Loucy (cell line): ENCODE measurements around the gene FGFR3.

Source experiments
- H2AFZ ChIP-seq: fragments of 200-600 bp; sonication (generic); 2 replicates; pipeline ENCODE4 v1.6.0; 2016; ENCODE audit warnings: antibody characterized with exemption, mild to moderate bottlenecking, low read length, moderate library complexity
- H3F3A ChIP-seq: fragments of 200-600 bp; 2 replicates; pipeline ENCODE4 v1.6.0; 2016; ENCODE audit warnings: antibody characterized with exemption, low read depth, mild to moderate bottlenecking
- H3K27me3 ChIP-seq: fragments of 200-600 bp; sonication (generic); 2 replicates; pipeline ENCODE4 v1.6.1; 2014; ENCODE audit warnings: low read length, mild to moderate bottlenecking; ENCODE audit not compliant: insufficient read depth, poor library complexity, severe bottlenecking
- H3K36me3 ChIP-seq: fragments of 200-600 bp; sonication (generic); 2 replicates; pipeline ENCODE4 v1.6.1; 2016; ENCODE audit warnings: low read length; ENCODE audit not compliant: insufficient read depth
- H3K4me1 ChIP-seq: fragments of 200-600 bp; sonication (generic); 2 replicates; pipeline ENCODE4 v1.5.1; 2014; ENCODE audit warnings: low read length, mild to moderate bottlenecking; ENCODE audit not compliant: insufficient read depth, poor library complexity, severe bottlenecking
- H3K4me2 ChIP-seq: fragments of 200-600 bp; sonication (generic); 2 replicates; pipeline ENCODE4 v1.6.0; 2014; ENCODE audit warnings: antibody characterized with exemption, low read length, low read depth, mild to moderate bottlenecking; ENCODE audit not compliant: poor library complexity, severe bottlenecking
- H3K4me3 ChIP-seq: fragments of 200-600 bp; sonication (generic); 2 replicates; pipeline ENCODE4 v1.5.1; 2014; ENCODE audit warnings: low read length, mild to moderate bottlenecking, mixed read lengths; ENCODE audit not compliant: poor library complexity, severe bottlenecking
- H3K79me2 ChIP-seq: fragments of 200-600 bp; sonication (generic); 2 replicates; pipeline ENCODE4 v1.6.1; 2014; ENCODE audit warnings: low read length; ENCODE audit not compliant: insufficient read depth
- H3K9ac ChIP-seq: fragments of 200-600 bp; sonication (generic); 2 replicates; pipeline ENCODE4 v1.6.0; 2014; ENCODE audit warnings: mild to moderate bottlenecking, low read depth, low read length, moderate library complexity; ENCODE audit not compliant: poor library complexity, severe bottlenecking
- H3K9me2 ChIP-seq: fragments of 200-600 bp; sonication (generic); replicated peaks from 2 replicates; pipeline ENCODE4 v1.6.1; 2016; ENCODE audit warnings: low read depth, low read length, mixed read lengths
- H3K9me3 ChIP-seq: fragments of 200-600 bp; sonication (generic); 2 replicates; pipeline ENCODE4 v1.6.1; 2014; ENCODE audit warnings: mild to moderate bottlenecking, antibody characterized with exemption, low read length, low read depth; ENCODE audit not compliant: insufficient read depth
- H4K20me1 ChIP-seq: fragments of 200-600 bp; sonication (generic); 2 replicates; pipeline ENCODE4 v1.6.0; 2014; ENCODE audit warnings: antibody characterized with exemption, low read length, mild to moderate bottlenecking; ENCODE audit not compliant: insufficient read depth, poor library complexity, severe bottlenecking
- CTCF ChIP-seq: fragments of 200-600 bp; sonication (generic); conservative IDR thresholded peaks from 2 replicates; pipeline ENCODE4 v1.5.1; 2014; ENCODE audit warnings: mild to moderate bottlenecking, antibody characterized with exemption, low read length
- EZH2phosphoT487 ChIP-seq: fragments of 200-600 bp; IDR thresholded peaks from 2 replicates; pipeline ENCODE4 v1.6.1; 2018; ENCODE audit warnings: antibody characterized with exemption, mild to moderate bottlenecking, moderate library complexity, borderline replicate concordance

FGFR3 gene

GRCh38 chr4:1807332-1807777 is 14.3 kb downstream of the FGFR3 start:
- Histone ChIP-seq H3K9ac (no peak overlapping the region), H3K4me2 (no peak overlapping the region), H3K27me3 (no peaks in the 10 kb centered on the region), H3K9me2 (no peaks in the 10 kb centered on the region), H4K20me1 (no peaks in the 10 kb centered on the region), H2AFZ (no peak overlapping the region), H3K9me3 (no peaks in the 10 kb centered on the region), H3K4me3 (no peak overlapping the region), H3K79me2 (no peaks in the 10 kb centered on the region), H3K4me1 (no peaks in the 10 kb centered on the region), H3K36me3 (no peaks in the 10 kb centered on the region), H3F3A (no peaks in the 10 kb centered on the region)
- TF ChIP-seq EZH2phosphoT487 (no peak), CTCF (no peak)

GRCh38 chr4:1808396-1808795 is 15.3 kb downstream of the FGFR3 start:
- H3K4me3 ChIP-seq: no peak overlapping the region
- peaks cover under 1% of the 10 kb centered on the region; the same call in 1 of the 2 replicates for H3K36me3 ChIP-seq
- H3K27me3 ChIP-seq: no peaks in the 10 kb centered on the region
- H3F3A ChIP-seq: no peaks in the 10 kb centered on the region
- no peaks in the 10 kb centered on the region for H3K9me3 ChIP-seq
- TF ChIP-seq CTCF (no peak), EZH2phosphoT487 (no peak)
- H3K4me1 ChIP-seq: no peaks in the 10 kb centered on the region
- no peaks in the 10 kb centered on the region for H3K9me2 ChIP-seq
- no peak overlapping the region for H2AFZ ChIP-seq
- no peak overlapping the region for H3K4me2 ChIP-seq
- no peaks in the 10 kb centered on the region for H3K79me2 ChIP-seq
- no peaks in the 10 kb centered on the region for H4K20me1 ChIP-seq
- no peak overlapping the region for H3K9ac ChIP-seq

GRCh38 chr4:1808851-1809753 is 16.0 kb downstream of the FGFR3 start:
- TF ChIP-seq EZH2phosphoT487 (no peak), CTCF (no peak)
- H2AFZ ChIP-seq: no peak overlapping the region
- H3K27me3 ChIP-seq: no peaks in the 10 kb centered on the region
- no peaks in the 10 kb centered on the region for H3K79me2 ChIP-seq
- H3F3A ChIP-seq: no peaks in the 10 kb centered on the region
- no peaks in the 10 kb centered on the region for H4K20me1 ChIP-seq
- H3K9ac ChIP-seq: no peak overlapping the region
- H3K9me3 ChIP-seq: no peaks in the 10 kb centered on the region
- no peak overlapping the region for H3K4me3 ChIP-seq
- H3K4me2 ChIP-seq: no peak overlapping the region
- H3K36me3 ChIP-seq: peaks cover 6% of the 10 kb centered on the region; the same call in 1 of the 2 replicates
- no peaks in the 10 kb centered on the region for H3K4me1 ChIP-seq
- H3K9me2 ChIP-seq: no peaks in the 10 kb centered on the region
